K562 (cell line): ENCODE results near the gene NLRC3. TPM values are rescaled to one million over a fixed set of nuclear protein-coding genes. Genes with fewer than 3 reads are reported as not detected.

Experiments used
- ATAC-seq: fragments of 200-7000 bp; cut with Tn5 transposase; 3 replicates; pipeline ENCODE4 v1.9.1; 2020; ENCODE audit warnings: moderate library complexity
- BruUV-seq: library from RNA; stranded (reverse); fragments of 400-500 nt; replicated peaks from 2 replicates; lab custom pipeline; 2021; lab: Mats Ljungman, UMichigan
- CTCF ChIA-PET: fragments of 300-600 bp; formaldehyde crosslinking; extraction: SDS; loops from one replicate; lab custom pipeline; 2021; ENCODE audit warnings: low intra/inter-chr PET ratio; lab: Yijun Ruan, JAX
- POLR2A ChIA-PET: fragments of 300-600, 350-650 bp; sonication (Branson Sonifier 250); formaldehyde crosslinking; extraction: SDS; loops from one replicate; lab custom pipeline; 2021; ENCODE audit warnings: antibody characterized with exemption, inconsistent platforms; lab: Yijun Ruan, JAX
- DNase-seq, 4 experiments: peaks; one replicate each; pipeline versions ENCODE4 v3.0.0 to v3.0.0-alpha.2; 2011 to 2018; ENCODE audit warnings: low spot score in 3 of 4, mixed read lengths in 3 of 4; ENCODE audit errors: extremely low read depth in 1 of 4
- FAIRE-seq: peaks from 2 replicates; lab custom pipeline; 2011; peaks lifted over from hg19 to GRCh38; lab: Jason Lieb, UNC
- H2AFZ ChIP-seq: 2 replicates; pipeline ENCODE4 v1.6.0; 2011; ENCODE audit warnings: low read depth, low read length, control low read depth, inconsistent platforms
- H3K27ac ChIP-seq: fragments of 200-600 bp; 3 replicates; pipeline ENCODE4 v1.8.0; 2011; ENCODE audit warnings: low read depth, mild to moderate bottlenecking, control low read depth, inconsistent platforms, low read length, moderate library complexity, mixed read lengths; ENCODE audit errors: extremely low read depth
- H3K27me3 ChIP-seq, 2 experiments: fragments of 300-600 bp in 1 of 2; 2 replicates in 1 of 2; 3 replicates in 1 of 2; pipeline versions ENCODE4 v1.6.0 to v1.8.0; 2011; ENCODE audit warnings: inconsistent platforms in 2 of 2, low read length in 2 of 2, mild to moderate bottlenecking in 1 of 2, mixed read lengths in 1 of 2, moderate library complexity in 1 of 2; ENCODE audit not compliant: control insufficient read depth in 2 of 2, insufficient read depth in 2 of 2
- H3K36me3 ChIP-seq: fragments of 300-600 bp; 3 replicates; pipeline ENCODE4 v1.8.0; 2011; ENCODE audit warnings: mild to moderate bottlenecking, low read length, inconsistent platforms; ENCODE audit not compliant: control insufficient read depth, insufficient read depth
- H3K4me1 ChIP-seq, 2 experiments: fragments of 200-600 bp in 1 of 2; replicated peaks in 1 of 2; 2 replicates in 1 of 2; 3 replicates in 1 of 2; pipeline versions ENCODE4 v1.5.1 to v1.8.0; 2011; ENCODE audit warnings: inconsistent platforms in 2 of 2, low read length in 2 of 2, mild to moderate bottlenecking in 1 of 2, mixed read lengths in 1 of 2, moderate library complexity in 1 of 2; ENCODE audit not compliant: control insufficient read depth in 2 of 2, insufficient read depth in 2 of 2
- H3K4me2 ChIP-seq: 2 replicates; pipeline ENCODE4 v1.6.1; 2011; ENCODE audit warnings: low read length, control low read depth, inconsistent platforms, mixed read lengths; ENCODE audit not compliant: insufficient read depth
- H3K4me3 ChIP-seq: fragments of 200-600 bp; sonication (generic), shearing (Covaris generic); 2 replicates; pipeline ENCODE4 v1.5.1; 2016; ENCODE audit warnings: control low read depth, inconsistent platforms
- H3K79me2 ChIP-seq: fragments of 200-600 bp; 3 replicates; pipeline ENCODE4 v1.8.0; 2011; ENCODE audit warnings: low read length, inconsistent platforms; ENCODE audit not compliant: control insufficient read depth, insufficient read depth
- H3K9ac ChIP-seq, 2 experiments: 2 replicates each; pipeline versions ENCODE4 v1.6.0 to v1.6.1; 2011; ENCODE audit warnings: low read depth in 2 of 2, low read length in 2 of 2, control low read depth in 1 of 2, inconsistent platforms in 1 of 2, mild to moderate bottlenecking in 1 of 2, mixed read lengths in 1 of 2; ENCODE audit not compliant: insufficient read depth in 1 of 2
- H3K9me1 ChIP-seq: one replicate; pipeline ENCODE4 v1.6.0; 2011; ENCODE audit warnings: inconsistent platforms, mild to moderate bottlenecking, low read length, moderate library complexity; ENCODE audit not compliant: control insufficient read depth, insufficient read depth
- H3K9me3 ChIP-seq: replicated peaks from 2 replicates; pipeline ENCODE4 v1.5.1; 2011; ENCODE audit warnings: low read depth, low read length, inconsistent platforms; ENCODE audit not compliant: control insufficient read depth, insufficient read depth
- H4K20me1 ChIP-seq: replicated peaks from 2 replicates; pipeline ENCODE4 v1.6.1; 2011; ENCODE audit warnings: low read length, inconsistent platforms, mixed read lengths; ENCODE audit not compliant: control insufficient read depth, insufficient read depth
- ETV5 ChIP-seq: sonication (generic); formaldehyde crosslinking; IDR thresholded peaks from 2 replicates; pipeline ENCODE4 v1.4.0; 2020; ENCODE audit warnings: low read depth, mild to moderate bottlenecking, missing genetic modification reagents
- GABPB1 ChIP-seq: sonication (generic); formaldehyde crosslinking; IDR thresholded peaks from 2 replicates; pipeline ENCODE4 v1.8.0; 2022; ENCODE audit warnings: mild to moderate bottlenecking, missing genetic modification reagents
- MBD2 ChIP-seq: sonication (generic); IDR thresholded peaks from 2 replicates; pipeline ENCODE4 v1.6.1; 2016; ENCODE audit warnings: low read depth, borderline replicate concordance
- NCOA1 ChIP-seq: fragments of 450-650 bp; IDR thresholded peaks from 2 replicates; pipeline ENCODE4 v1.6.1; 2016; ENCODE audit warnings: low read depth
- NR2F6 ChIP-seq: fragments of 450-650 bp; formaldehyde crosslinking; IDR thresholded peaks from 2 replicates; pipeline ENCODE4 v1.4.0; 2020; ENCODE audit warnings: mild to moderate bottlenecking
- PHF21A ChIP-seq: fragments of 450-650 bp; IDR thresholded peaks from 2 replicates; pipeline ENCODE4 v1.6.1; 2017; ENCODE audit warnings: low read depth, borderline replicate concordance
- POLR2AphosphoS2 ChIP-seq: IDR thresholded peaks from 2 replicates; pipeline ENCODE4 v1.6.1; 2012; ENCODE audit warnings: low read length, improper control_type of control experiment
- ZFPM2 ChIP-seq: fragments of 250-450 bp; sonication (Bioruptor Pico); IDR thresholded peaks from 2 replicates; pipeline ENCODE4 v1.5.1; 2022; ENCODE audit warnings: mild to moderate bottlenecking
- ZNF3 ChIP-seq: fragments of 250-450 bp; sonication (Bioruptor Pico); IDR thresholded peaks from 2 replicates; pipeline ENCODE4 v1.5.0; 2021; ENCODE audit warnings: mild to moderate bottlenecking, moderate library complexity
- ZNF551 ChIP-seq: fragments of 250-450 bp; sonication (Bioruptor Pico); IDR thresholded peaks from 2 replicates; pipeline ENCODE4 v1.5.0; 2021; ENCODE audit warnings: mild to moderate bottlenecking, moderate library complexity
- ZNF764 ChIP-seq: fragments of 250-450 bp; sonication (Bioruptor Pico); IDR thresholded peaks from 2 replicates; pipeline ENCODE4 v1.4.0; 2020; ENCODE audit warnings: low read depth, mild to moderate bottlenecking, moderate library complexity
- WGBS: fragments of 100-300 bp; shearing (Covaris generic); methylation state at CpG from one replicate; pipeline ENCODE4 v1.1.6; 2016; ENCODE audit warnings: low coverage, mixed read lengths; ENCODE audit not compliant: insufficient coverage; ENCODE audit errors: missing lambda C conversion rate; 5-methylcytosine and 5-hydroxymethylcytosine counted together
- in situ Hi-C: fragments of 300-500 bp; cut with MboI; formaldehyde crosslinking; loops from 4 replicates; pipeline ENCODE4 v1.15.0; 2018; ENCODE audit warnings: inconsistent platforms, mixed read lengths
- intact Hi-C: fragments of 100-400 bp; cut with micrococcal nuclease; formaldehyde crosslinking; loops from 2 replicates; pipeline ENCODE4 v1.14.2; 2022
- polyA plus RNA-seq, 8 experiments: library from polyadenylated mRNA; depleted of rRNA in 4 of 8; stranded (reverse) in 5 of 8; unstranded in 3 of 8; fragments of >200 nt; fragmentation: Nextera tagmentation in 2 of 8; fragmentation: Illumina TruSeq in 1 of 8; extraction: Ambion mirVana in 2 of 8; extraction: Trizol in 1 of 8; gene quantifications; 2 replicates each; pipeline versions ENCODE4 v1.2.1 to v1.2.3, GENCODE V29; 2011 to 2014; ENCODE audit warnings: inconsistent platforms in 1 of 8, missing spikeins in 1 of 8
- total RNA-seq, 7 experiments: library from RNA; depleted of rRNA in 6 of 7; stranded (reverse); fragments of >200 nt in 6 of 7; fragmentation: Illumina TruSeq in 2 of 7; extraction: Trizol in 2 of 7; gene quantifications; 2 replicates each; pipeline versions ENCODE4 v1.2.1 to v1.2.3, GENCODE V29; 2011 to 2021; ENCODE audit warnings: low replicate concordance in 1 of 7
- TF ChIP-seq, protein P1 (sequence below): sonication (generic); formaldehyde crosslinking; IDR thresholded peaks from 2 replicates; pipeline ENCODE4 v1.8.0; 2022; ENCODE audit warnings: missing genetic modification reagents, mild to moderate bottlenecking, borderline replicate concordance
- TF ChIP-seq, protein P2 (sequence below): fragments of 450-650 bp; conservative IDR thresholded peaks from 2 replicates; pipeline ENCODE4 v1.6.1; 2016; ENCODE audit warnings: missing genetic modification characterization, low read depth, mild to moderate bottlenecking, missing compliant biosample characterization, moderate library complexity

NLRC3 gene
- total and polyA plus RNA-seq, 9 of the 15 experiments (the other 6 are each of a cell fraction or from before 2014, with no cell fraction given) = 0.03 to 0.13 (median 0.03) TPM; not detected in 4

DNA sequence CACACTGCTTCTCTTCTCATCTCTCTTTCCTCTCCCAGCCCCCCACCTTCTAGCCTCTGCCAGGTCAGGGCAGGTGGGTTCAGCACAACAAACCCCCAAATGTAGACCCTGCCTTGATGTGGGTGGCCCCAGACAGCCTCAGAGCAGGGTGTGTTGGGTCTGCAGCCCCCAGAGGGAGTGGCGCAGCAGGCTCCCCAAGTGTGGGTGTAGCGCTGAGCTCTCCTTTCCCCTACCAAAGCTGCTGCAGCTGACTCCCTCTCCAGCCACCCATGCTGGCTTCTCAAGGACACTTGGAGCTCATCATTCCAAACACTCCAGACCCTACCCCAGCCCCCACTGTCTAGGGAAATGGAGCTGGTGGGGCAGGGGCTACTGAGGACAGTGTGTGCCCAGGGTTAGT is 27.3 kb downstream of the NLRC3 start:
- no peak overlapping the region for H2AFZ ChIP-seq
- FAIRE-seq = no peak
- no peak for DNase-seq
- in situ Hi-C loops (no loop called here), intact Hi-C loops (no loop called here)
- peaks cover 15 to 61% of the 10 kb centered on the region in 2 experiments for H3K27me3 ChIP-seq
- H3K27ac ChIP-seq = no peak overlapping the region
- BruUV-seq = no TSS peak
- no peaks in the 10 kb centered on the region for H3K9me1 ChIP-seq
- H3K79me2 ChIP-seq = no peaks in the 10 kb centered on the region
- H3K9ac ChIP-seq = no peak overlapping the region
- CTCF ChIA-PET = no interaction called here
- no peaks in the 10 kb centered on the region for H3K36me3 ChIP-seq
- WGBS = 0% methylated on average over 2 of the region's 2 CpGs
- POLR2A ChIA-PET = interaction anchor here (0.6 to 1.0 kb wide), 2 partner anchors 26 to 413 kb away, joined by 3 read pairs; no protein-coding TSS in a partner anchor
- H3K4me1 ChIP-seq = no peaks in the 10 kb centered on the region; a peak in 1 of 5 replicates
- no peaks in the 10 kb centered on the region for H4K20me1 ChIP-seq
- H3K4me3 ChIP-seq = no peak overlapping the region
- no peaks in the 10 kb centered on the region for H3K9me3 ChIP-seq
- H3K4me2 ChIP-seq = no peak overlapping the region
- ATAC-seq = no peak
- TF ChIP-seq ZNF3 (no peak), GABPB1 (CRISPR knock-in tag) (no peak), POLR2AphosphoS2 (no peak), ETV5 (no peak), MBD2 (no peak), NR2F6 (no peak), PHF21A (no peak), ZFPM2 (CRISPR knock-in tag) (no peak), ZNF551 (CRISPR knock-in tag) (no peak), NCOA1 (no peak), ZNF764 (no peak)
- TF ChIP-seq, protein P1, sequence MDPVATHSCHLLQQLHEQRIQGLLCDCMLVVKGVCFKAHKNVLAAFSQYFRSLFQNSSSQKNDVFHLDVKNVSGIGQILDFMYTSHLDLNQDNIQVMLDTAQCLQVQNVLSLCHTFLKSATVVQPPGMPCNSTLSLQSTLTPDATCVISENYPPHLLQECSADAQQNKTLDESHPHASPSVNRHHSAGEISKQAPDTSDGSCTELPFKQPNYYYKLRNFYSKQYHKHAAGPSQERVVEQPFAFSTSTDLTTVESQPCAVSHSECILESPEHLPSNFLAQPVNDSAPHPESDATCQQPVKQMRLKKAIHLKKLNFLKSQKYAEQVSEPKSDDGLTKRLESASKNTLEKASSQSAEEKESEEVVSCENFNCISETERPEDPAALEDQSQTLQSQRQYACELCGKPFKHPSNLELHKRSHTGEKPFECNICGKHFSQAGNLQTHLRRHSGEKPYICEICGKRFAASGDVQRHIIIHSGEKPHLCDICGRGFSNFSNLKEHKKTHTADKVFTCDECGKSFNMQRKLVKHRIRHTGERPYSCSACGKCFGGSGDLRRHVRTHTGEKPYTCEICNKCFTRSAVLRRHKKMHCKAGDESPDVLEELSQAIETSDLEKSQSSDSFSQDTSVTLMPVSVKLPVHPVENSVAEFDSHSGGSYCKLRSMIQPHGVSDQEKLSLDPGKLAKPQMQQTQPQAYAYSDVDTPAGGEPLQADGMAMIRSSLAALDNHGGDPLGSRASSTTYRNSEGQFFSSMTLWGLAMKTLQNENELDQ (CRISPR knock-in tag) = no peak
- TF ChIP-seq, protein P2, sequence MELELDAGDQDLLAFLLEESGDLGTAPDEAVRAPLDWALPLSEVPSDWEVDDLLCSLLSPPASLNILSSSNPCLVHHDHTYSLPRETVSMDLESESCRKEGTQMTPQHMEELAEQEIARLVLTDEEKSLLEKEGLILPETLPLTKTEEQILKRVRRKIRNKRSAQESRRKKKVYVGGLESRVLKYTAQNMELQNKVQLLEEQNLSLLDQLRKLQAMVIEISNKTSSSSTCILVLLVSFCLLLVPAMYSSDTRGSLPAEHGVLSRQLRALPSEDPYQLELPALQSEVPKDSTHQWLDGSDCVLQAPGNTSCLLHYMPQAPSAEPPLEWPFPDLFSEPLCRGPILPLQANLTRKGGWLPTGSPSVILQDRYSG (tag) = no peak
